ENCODE measurements around the gene TCEAL1.
"Not testable (repeated sequence)": the region's sequence is repeated elsewhere in the genome, so short reads cannot be mapped to it uniquely, and the experiment has no call there.

TCEAL1 gene

GRCh38 chrX:103635436-103635835 is 6.7 kb downstream of the TCEAL1 start:
- DNase-seq (ENCODE audit: low read depth in 2 of 2), result no peak

GRCh38 chrX:103637604-103638338 is 9.0 kb downstream of the TCEAL1 start:
- no peak for DNase-seq (ENCODE audit: low read depth in 2 of 2)

GRCh38 chrX:103638479-103639346 is 9.9 kb downstream of the TCEAL1 start:
- DNase-seq (ENCODE audit: low read depth in 2 of 2), result not testable (repeated sequence)

GRCh38 chrX:103640401-103641155 is 11.8 kb downstream of the TCEAL1 start:
- DNase-seq (ENCODE audit: low read depth in 2 of 2), result no peak

GRCh38 chrX:103644125-103644524 is 15.3 kb downstream of the TCEAL1 start:
- no peak for DNase-seq (ENCODE audit: low read depth in 2 of 2)

- DNase-seq (ENCODE audit: low read depth in 2 of 2), result no peak
Measured at GRCh38 chrX:103647630-103648029, 18.9 kb downstream of the TCEAL1 start.

- DNase-seq (ENCODE audit: low read depth in 2 of 2), result no peak
Measured at GRCh38 chrX:103651151-103651773, 22.5 kb downstream of the TCEAL1 start.

GRCh38 chrX:103655230-103656000 is 26.6 kb downstream of the TCEAL1 start:
- not testable (repeated sequence) for DNase-seq (ENCODE audit: low read depth in 2 of 2)

GRCh38 chrX:103656617-103657016 is 27.8 kb downstream of the TCEAL1 start:
- no peak for DNase-seq (ENCODE audit: low read depth in 2 of 2)

GRCh38 chrX:103657066-103657465 is 28.3 kb downstream of the TCEAL1 start:
- DNase-seq (ENCODE audit: low read depth in 2 of 2), result not testable (repeated sequence)

- DNase-seq (ENCODE audit: low read depth in 2 of 2), result no peak
Measured at GRCh38 chrX:103658681-103659433, 30.1 kb downstream of the TCEAL1 start.

GRCh38 chrX:103659460-103659859 is 30.7 kb downstream of the TCEAL1 start:
- not testable (repeated sequence) for DNase-seq (ENCODE audit: low read depth in 2 of 2)

- no peak for DNase-seq (ENCODE audit: low read depth in 2 of 2)
Measured at GRCh38 chrX:103663981-103664762, 35.4 kb downstream of the TCEAL1 start.

- no peak for DNase-seq (ENCODE audit: low read depth in 2 of 2)
Measured at GRCh38 chrX:103666202-103667107, 37.7 kb downstream of the TCEAL1 start.

GRCh38 chrX:103669745-103670144 is 41.0 kb downstream of the TCEAL1 start:
- DNase-seq (ENCODE audit: low read depth in 2 of 2), result no peak

- DNase-seq (ENCODE audit: low read depth in 2 of 2), result no peak
Measured at GRCh38 chrX:103674531-103675454, 46.0 kb downstream of the TCEAL1 start.

All from stimulated activated CD4-positive, alpha-beta T cell treated with anti-CD3 and anti-CD28 coated beads, Interleukin-12 subunit alpha, Interleukin-12 subunit beta, amount 100 ng/mL, for 24 hours (primary cell).